SU-DHL-6 (cell line): ENCODE measurements around the gene GRIK1.

Experiments
- EZH2phosphoT487 ChIP-seq: fragments of 200-600 bp; sonication (generic), shearing (Covaris generic); conservative IDR thresholded peaks from 2 replicates; pipeline ENCODE4 v1.6.1; 2018; ENCODE audit warnings: mild to moderate bottlenecking, antibody characterized with exemption, low read length, moderate library complexity, mixed read lengths
- TF ChIP-seq, protein P1 (sequence below): fragments of 200-600 bp; sonication (generic); IDR thresholded peaks from one replicate; pipeline ENCODE4 v1.5.1; 2017; ENCODE audit warnings: antibody characterized with exemption, mild to moderate bottlenecking, low read length, moderate library complexity; ENCODE audit not compliant: insufficient read depth, poor library complexity, severe bottlenecking

DNA sequence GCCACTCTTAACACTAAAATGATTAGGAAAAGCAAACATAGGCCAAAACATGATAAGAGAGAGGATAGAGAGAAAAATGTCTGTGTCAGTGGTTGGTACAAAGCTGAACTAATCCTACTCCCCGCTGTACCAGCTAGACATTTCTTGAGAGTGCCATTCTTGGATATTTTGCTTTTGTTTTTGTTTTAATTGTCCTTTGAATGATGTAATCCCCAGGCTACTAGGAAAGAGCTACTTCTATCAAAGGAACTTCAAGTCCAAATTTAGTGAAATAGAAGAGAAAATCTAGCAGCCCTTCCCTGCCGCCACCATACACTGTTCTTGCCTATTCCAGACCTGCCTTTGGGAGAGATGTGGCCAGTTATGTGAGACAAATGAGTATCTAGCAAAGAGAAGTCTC is 269.6 kb downstream of the GRIK1 start:
- TF ChIP-seq, protein P1, sequence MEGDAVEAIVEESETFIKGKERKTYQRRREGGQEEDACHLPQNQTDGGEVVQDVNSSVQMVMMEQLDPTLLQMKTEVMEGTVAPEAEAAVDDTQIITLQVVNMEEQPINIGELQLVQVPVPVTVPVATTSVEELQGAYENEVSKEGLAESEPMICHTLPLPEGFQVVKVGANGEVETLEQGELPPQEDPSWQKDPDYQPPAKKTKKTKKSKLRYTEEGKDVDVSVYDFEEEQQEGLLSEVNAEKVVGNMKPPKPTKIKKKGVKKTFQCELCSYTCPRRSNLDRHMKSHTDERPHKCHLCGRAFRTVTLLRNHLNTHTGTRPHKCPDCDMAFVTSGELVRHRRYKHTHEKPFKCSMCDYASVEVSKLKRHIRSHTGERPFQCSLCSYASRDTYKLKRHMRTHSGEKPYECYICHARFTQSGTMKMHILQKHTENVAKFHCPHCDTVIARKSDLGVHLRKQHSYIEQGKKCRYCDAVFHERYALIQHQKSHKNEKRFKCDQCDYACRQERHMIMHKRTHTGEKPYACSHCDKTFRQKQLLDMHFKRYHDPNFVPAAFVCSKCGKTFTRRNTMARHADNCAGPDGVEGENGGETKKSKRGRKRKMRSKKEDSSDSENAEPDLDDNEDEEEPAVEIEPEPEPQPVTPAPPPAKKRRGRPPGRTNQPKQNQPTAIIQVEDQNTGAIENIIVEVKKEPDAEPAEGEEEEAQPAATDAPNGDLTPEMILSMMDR: no peak
- no peak for TF ChIP-seq EZH2phosphoT487
